GM19463 (cell line): ENCODE data around the gene KIAA1755.
"Not testable (repeated sequence)": the region's sequence is repeated elsewhere in the genome, so short reads cannot be mapped to it uniquely, and the experiment has no call there.

Experiments used
- ATAC-seq: cut with Tn5 transposase; IDR thresholded peaks from one replicate; pipeline ENCODE4 v1.9.1; 2021; ENCODE audit warnings: mild to moderate bottlenecking, moderate library complexity; ENCODE audit not compliant: unreplicated experiment

Gene KIAA1755

DNA sequence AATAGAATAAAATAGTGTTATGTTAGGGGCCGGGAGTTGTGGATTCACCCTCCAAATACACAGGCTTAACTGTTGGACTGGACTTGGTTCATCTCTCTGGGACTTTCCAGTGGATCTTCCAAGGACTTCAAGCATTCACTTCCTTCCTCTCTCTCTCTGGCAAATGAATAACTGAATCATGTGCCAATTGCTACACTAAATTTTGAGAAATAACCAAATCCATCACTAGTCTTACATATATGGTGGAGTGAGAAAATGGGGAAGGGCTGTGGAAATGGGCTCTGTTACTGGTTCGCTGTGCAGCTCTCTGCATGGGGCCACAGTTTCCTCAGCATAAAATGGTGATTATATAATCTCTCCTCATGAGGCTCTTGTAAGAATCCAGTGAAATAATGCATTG, 6.8 kb upstream of the KIAA1755 start:
- no peak for ATAC-seq

DNA sequence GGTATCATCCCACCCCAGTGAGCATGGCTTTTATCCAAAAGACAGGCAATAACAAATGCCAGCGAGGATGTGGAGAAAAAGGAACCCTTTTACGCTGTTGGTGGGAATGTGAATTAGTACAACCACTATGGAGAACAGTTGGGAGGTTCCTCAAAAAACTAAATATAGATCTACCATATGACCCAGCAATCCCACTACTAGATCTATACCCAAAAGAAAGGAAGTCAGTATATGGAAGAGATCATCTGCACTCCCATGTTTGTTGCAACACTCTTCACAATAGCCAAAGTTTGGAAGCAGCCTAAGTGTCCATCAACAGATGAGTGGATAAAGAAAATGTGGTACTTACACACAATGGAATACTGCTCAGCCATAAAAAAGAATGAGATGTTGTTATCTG, 5.9 kb upstream of the KIAA1755 start:
- no peak for ATAC-seq

DNA sequence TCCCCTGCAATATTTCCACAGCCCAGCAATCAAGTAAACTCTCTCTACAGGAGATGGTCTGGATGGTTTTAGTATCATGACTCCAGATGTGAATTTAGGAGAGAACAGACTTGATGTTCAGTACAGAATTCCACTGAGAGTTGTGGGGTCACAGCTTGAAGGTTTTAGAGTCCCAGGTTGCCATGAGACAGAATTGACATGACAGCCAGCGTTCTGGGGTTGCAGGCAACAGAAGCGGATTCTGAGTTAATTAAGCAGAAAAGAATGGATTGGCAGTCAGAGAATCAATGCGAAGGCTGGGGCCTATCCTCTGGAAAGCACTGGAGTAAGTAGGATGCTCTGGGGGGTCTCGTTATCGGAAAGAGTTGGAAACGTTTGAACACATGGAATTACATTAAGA, 2.4 kb upstream of the KIAA1755 start:
- ATAC-seq = no peak

DNA sequence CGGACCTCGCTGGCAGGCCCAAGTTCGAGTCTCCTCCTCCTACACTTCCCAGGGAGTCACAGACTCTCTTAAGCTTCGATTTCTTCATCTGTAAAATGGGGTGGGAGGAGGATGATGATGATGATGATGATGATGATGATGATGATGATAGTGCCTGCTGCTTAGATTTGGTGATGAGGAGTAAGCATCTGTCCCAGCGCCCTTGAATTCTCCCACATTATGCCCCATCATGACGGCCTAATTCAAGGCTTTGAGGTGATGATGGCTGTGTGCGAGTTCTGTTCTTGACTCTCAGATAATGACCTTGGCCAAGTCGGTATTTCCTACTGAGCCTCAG, 487 bp upstream of the KIAA1755 start:
- no peak for ATAC-seq

DNA sequence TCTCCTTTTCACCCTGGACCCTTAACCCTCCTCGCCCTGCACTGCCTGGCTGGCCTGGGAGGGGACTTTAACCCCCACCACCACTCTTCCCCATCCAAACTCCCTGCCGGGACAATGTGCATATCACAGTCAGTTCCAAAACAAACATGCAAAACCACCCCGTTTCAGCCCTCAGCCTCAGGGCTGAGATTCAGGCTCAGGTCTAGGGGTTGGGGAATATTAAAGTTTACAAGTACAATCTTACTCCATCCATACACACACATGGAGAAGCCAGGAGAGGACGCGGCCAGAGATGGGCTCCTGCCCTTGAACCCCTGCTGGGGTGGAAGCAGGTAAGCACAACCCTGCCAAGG, 534 bp downstream of the KIAA1755 start:
- no peak for ATAC-seq

DNA sequence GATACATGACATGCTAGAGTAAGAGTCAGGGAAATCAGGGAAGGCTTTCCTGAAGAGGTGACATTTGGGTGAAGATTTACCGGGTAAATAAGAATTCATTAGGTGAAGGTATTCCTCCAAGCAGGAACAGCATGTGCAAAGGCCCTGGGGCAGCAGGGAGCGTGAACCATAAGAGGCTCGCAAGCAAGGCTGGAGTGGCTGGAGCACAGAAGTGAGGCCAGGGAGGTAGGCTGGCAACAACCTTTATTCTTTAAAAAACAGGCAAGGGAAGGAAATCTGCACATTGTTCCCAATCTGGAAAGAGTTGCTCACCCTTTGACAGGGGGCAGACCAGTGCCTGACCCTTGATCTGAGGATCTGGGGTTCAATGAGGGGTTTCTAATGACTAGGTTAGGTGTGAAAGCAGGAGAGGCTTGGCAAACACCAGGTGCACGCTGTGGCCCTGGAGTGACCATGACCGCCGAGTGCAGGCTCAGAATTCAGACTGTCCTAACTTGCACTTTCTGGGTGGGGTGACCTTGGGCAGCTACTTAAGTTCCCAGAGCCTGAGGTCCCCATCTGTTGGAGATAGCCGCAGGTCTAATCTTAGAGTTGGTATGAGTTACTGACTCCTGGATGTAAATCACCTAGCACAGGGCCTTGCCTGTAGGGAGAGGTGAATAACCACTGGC, 1.9 kb downstream of the KIAA1755 start:
- ATAC-seq = no peak

DNA sequence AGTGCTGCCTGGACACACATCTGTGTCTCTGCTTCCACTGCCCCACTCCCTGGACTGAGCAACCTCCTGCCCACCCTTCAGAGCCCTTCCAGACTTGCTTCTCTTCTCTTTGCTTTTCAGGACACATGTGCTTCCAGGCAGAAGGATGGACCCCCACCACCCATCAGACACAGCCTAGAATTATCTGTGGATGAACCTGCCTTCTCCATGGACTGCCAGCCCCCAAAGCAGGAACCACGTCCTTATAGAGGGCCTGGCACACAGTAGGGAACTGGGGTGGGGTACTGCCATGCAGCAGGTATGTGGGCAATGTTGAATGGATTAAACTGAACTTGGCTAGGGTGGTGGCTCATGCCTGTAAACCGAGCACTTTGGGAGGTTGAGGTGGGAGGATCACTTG, 3.6 kb downstream of the KIAA1755 start:
- ATAC-seq = no peak

DNA sequence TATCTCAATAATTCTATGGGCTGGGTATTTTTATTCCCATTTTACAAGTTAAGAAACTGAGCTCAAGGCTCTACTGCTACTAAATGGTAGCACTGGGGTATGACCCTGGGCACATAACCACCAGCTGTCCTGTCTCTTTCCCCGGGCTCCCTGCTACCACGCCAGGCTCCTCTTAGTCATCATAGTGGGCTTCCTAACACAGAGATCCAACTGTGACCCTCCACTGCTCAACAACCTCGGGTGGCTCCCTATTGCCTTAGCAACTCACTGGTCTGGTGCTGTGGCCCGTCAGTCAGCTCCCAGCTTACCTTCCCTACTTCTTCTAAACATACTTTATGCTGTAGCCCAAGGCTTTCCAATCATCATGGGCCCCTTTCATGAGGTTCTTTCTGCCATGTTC, 4.5 kb downstream of the KIAA1755 start:
- ATAC-seq = no peak

DNA sequence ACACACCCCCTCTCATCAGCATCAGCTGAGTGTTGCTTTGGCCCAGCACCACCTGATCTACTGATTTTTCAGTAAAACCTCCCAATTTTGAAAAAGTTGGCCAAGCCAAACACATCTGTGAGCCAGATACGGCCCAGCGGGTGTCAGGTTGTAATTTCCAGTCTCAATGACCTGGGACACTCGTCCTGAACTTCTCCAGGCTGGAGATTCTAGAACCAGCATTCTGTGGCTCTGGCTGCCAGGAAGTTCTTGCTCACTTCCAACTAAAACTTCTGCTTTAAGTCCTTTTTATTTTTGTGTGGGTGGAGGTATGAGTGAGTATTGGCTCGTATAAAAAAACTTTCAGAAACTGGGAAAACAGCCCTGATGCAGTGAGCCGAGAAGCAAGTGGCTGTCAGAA, 5.1 kb downstream of the KIAA1755 start:
- ATAC-seq = no peak

DNA sequence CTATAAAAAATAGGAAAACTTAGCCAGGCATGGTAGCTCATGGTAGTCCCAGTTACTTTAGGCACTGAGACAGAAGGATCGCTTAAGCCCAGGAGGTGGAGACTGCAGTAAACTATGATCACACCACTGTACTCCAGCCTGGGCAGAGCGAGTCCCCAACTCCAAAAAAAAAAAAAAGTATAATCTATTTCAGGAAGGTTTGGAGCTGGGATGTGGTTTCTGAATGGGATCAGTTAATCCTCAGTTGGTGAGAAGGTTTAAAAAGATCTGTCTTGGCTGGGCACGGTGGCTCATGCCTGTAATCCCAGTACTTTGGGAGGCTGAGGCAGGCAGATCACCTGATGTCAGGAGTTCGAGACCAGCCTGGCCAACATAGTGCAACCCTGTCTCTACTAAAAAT, 5.9 kb downstream of the KIAA1755 start:
- ATAC-seq = not testable (repeated sequence)

DNA sequence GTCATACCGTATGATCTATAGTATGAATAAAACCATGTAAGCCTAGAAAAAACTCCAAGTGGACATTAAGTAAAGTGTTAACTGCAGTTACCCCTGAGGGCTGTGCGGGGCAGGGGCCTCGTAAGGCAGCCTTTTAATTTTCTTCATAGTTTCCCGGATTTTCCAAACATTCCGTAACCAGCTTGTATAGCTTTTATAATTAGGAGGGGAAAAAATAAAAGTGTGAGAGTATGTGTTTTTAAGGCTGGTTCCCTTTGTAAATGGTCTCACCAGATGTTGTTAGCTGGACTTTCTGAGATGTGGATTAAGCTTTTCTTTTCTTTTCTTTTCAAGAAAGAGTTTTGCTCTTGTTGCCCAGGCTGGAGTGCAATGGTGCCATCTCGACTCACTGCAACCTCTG, 7.0 kb downstream of the KIAA1755 start:
- ATAC-seq = no peak

DNA sequence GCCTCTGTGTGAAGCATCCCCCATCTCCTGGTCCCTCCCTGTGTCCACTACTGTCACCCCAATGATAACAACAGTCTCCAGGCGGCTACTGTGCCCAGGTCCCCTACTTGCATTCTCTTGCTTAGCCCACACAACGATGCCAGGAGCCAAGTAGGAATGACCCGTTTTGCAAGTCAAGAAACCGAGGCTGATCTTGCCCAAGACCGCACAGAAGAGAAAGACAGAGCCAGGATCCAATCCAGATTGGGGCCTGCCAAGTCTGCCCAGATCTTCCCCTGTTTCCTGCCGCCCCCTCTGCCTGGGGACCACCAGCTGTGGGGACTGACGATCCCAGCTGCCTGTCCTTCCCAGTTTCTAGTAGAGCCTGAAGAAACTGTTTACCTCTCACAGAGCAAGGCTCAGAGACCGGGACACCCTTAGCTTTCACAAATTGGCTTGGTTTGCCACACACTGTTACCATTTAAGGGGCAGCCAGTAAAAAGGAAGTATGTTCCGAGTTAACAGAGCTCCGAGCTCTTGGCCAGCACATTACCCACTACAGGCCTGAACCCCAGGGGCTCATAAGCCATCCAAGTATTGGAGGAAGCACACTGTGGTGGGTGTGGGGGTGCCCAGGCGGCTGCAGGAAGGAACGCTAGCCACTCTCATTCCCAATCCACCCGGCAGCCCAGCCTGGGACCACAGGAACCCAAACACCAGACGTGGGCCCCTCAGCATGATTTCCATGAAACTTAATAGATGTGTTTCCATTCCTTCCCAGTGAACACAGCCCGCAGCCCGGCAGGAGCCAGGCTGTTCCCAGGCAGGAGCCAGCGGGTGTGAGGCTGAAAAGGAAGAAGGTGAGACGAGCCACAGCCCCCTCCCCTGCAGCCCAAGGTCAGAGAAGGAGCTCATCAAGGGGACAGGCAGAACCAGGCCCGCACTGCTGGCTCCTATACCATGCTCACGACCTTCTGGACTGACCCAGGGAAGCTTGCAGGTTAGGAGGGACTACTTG, 7.9 kb downstream of the KIAA1755 start:
- ATAC-seq = no peak

DNA sequence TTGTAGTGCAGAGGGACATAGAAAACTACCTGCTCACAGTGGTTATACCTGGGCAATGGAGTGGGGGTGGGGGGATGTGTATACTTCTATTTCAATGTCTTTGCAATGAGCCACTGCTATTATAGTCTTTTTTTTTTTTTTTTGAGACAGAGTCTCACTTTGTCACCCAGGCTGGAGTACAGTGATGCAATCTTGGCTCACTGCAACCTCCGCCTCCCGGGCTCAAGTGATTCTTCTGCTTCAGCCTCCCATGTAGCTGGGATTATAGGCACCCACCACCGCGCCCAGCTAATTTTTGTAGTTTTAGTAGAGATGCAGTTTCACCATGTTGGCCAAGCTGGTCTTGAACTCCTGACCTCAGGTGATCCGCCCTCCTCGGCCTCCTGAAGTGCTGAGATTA, 9.1 kb downstream of the KIAA1755 start:
- not testable (repeated sequence) for ATAC-seq

DNA sequence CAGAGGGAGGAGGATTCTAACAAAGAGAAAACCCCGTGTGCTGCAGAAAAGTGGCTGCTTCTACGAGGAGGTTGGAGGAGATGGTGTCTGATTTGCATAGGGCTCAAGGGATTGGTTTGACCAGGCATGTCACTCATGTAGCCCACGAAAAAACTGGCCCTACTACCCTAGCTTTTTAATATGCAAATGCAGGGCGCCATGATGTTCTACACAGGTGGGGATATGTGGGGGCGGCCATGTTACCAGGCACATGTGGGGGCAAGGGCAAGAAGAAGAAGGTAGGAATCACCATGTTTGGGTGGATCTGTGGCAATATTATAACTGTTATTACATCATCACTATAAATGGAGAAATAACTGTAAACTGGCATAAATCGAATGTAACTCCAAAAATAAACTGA, 9.9 kb downstream of the KIAA1755 start:
- no peak for ATAC-seq

DNA sequence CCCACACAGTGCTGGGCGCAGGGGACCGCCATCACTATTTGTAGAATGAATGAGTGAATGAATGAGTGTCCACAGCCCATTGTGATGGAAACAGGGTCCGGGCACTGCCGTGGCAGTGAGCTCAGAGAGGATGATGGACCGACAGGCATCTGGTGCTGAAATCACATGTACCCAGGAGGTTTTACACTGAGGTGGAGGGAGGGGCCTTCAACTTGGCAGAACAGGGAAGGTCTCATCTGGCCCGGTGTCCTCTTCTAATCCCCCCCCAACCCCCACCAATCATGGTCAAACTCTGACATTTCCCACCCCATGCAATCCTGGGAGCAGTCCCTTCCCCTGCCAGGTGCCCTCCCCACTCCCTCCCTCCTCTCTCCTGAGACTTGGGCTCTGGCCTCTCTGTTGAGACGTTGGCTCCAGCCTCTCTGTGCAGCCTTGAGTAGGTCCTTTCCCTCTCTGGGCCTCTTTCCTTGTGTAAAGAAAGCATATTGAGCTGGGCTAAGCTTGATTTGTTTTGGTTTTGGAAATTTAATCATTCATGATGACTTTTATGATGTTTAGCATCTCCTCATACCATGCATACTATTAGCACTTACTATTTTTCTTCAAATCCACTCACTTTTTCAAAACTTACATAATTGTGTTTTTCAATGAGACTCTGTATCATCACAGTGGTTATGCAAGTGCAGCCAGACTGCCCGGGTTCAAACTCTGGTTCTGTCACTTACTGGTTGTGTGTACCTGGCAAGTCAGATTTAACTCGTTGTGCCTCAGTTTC, 10.8 kb downstream of the KIAA1755 start:
- ATAC-seq = no peak

DNA sequence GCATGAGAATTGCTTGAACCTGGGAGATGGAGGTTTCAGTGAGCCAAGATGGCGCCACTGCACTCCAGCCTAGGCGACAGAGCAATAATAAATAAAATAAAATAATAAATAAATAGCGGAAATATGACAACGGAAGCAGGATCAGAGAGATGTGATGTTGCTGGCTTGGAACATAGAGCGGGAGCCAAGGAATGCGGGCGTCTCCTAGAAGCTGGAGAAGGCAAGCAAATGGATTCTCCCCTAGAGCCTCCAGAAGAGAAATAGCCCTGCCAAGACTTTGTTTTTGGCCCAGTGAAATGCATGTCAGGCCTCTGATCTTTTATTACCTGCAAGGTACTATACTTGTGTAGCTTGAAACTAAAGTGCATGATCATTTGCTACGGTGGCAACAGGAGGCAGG, 12.4 kb downstream of the KIAA1755 start:
- no peak for ATAC-seq

DNA sequence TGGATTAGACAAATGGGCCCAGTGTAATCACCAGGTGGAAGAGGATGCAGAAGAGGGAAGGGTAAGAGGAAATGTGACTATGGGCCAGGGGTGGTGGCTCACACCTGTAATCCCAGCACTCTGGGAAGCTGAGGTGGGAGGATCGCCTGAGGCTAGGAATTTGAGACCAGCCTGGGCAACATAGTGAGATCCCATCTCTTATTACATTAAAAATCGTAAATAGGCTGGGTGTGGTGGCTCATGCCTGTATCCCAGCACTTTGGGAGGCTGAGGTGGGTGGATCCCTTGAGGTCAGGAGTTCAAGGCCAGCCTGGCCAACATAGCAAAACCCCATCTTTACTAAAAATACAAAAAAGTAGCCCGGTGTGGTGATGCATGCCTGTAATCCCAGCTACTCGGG, 12.8 kb downstream of the KIAA1755 start:
- ATAC-seq = not testable (repeated sequence)

DNA sequence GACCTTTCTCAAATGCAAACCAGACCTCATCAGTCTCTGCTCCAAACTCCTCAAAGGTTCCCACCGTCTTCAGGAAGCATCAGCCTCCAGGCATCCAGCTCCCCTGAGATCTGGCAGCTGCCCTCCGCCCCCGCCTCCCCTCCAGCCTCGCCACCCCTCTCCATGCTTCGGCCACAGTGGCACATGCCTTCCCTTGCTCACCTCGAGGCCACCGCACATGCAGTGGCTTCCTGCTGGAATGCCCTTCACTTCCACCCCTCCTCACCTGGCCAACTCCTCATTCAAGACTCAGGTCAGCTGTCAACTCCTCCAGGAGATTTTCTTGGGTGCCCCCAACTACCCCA, 13.4 kb downstream of the KIAA1755 start:
- no peak for ATAC-seq

DNA sequence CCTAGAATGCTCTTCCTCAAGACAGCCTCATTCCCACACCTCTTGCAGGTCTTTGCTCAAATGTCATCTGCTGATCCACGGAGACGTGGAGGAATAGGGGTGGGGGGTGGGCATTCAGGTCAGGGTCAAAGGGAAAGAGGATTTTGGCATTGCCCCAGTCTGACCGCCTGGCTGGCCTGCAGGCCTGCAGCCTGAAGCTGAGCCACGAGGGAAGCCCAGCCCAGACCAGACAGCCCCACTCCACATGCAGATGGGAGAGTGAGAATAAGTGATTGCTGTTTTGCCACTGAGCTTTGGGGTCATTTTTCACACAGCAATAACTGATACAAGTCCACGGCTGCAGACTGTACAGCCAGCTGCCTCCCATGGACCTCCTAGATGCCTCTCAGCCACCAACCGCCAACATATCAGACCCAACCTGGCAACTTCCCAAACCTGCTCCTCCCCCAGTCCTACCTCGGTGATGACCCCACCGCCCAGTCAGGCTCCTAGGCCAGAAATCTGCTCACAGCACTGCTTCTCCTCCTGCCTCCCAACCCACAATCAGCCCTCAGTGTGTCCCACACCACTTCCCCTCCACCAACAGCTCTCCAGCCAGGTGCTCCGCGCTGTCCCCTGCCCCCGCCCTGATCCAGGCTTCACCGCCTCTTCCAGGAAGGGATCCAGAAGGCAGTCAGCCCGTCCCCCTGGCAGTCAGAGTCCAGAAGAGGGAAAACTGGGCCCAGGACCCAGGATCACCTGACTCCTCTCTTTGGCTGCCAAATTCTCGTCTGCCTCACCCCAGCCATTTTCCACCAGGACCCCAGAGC, 14.0 kb downstream of the KIAA1755 start:
- no peak for ATAC-seq

DNA sequence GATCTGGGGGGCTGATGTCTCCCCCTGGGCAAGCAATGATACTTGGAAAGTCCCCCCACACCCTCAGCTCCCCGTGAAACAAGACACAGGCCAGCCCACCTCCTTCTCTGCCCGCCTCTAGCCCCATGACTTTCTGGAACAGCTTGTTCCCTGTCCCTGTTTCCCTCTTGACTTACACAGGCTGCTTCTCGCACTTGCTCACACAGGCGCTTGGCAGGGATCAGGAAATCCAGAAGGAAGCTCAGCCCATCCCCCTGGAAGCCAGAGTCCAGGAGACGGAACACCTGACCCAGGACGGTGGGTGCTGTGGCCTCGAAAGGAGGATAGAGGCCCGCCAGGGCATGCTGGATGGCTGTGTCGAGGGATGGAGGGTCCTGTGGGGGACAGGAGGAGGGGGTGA, 14.8 kb downstream of the KIAA1755 start:
- no peak for ATAC-seq

DNA sequence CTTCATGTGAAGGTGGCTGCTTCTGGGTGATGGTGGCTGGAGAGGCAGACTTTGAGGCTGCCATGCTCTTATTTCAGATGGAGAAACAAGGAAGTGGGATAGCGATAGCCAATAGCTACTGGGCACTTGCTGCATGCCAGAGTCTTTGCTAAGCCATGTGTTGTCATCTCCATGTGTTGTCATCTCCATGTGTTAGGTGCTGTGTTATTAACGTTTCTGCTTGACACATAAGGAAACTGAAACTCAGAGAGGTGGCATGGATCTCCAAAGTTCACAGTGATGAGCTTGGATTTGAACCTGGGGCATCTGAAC, 16.9 kb downstream of the KIAA1755 start:
- ATAC-seq = no peak
